Calu3 (cell line): Measurements from ENCODE around the gene HACD3. TPM values are rescaled to one million over a fixed set of nuclear protein-coding genes. Genes with fewer than 3 reads are reported as not detected.
"Not testable (repeated sequence)": the region's sequence is repeated elsewhere in the genome, so short reads cannot be mapped to it uniquely, and the experiment has no call there.

ENCODE experiments used
- BruUV-seq: library from RNA; stranded (reverse); fragments of 400-500 nt; replicated peaks from 2 replicates; lab custom pipeline; 2021; lab: Mats Ljungman, UMichigan
- CTCF ChIA-PET: fragments of 300-600 bp; sonication (Branson Sonifier 250); formaldehyde crosslinking; loops from one replicate; lab custom pipeline; 2022; ENCODE audit warnings: antibody characterized with exemption; lab: Charles Lee
- DNase-seq: peaks from one replicate; pipeline ENCODE4 v3.0.0; 2022
- H3K27ac Mint-ChIP-seq: one replicate; pipeline ENCODE4 v1.8.0; 2022; ENCODE audit warnings: mixed read lengths; ENCODE audit not compliant: unreplicated experiment
- H3K27me3 Mint-ChIP-seq: one replicate; pipeline ENCODE4 v1.8.0; 2022; ENCODE audit warnings: mixed read lengths; ENCODE audit not compliant: unreplicated experiment
- H3K36me3 Mint-ChIP-seq: one replicate; pipeline ENCODE4 v1.8.0; 2022; ENCODE audit warnings: mild to moderate bottlenecking, moderate library complexity, mixed read lengths; ENCODE audit not compliant: insufficient read depth, unreplicated experiment
- H3K4me1 Mint-ChIP-seq: one replicate; pipeline ENCODE4 v1.8.0; 2022; ENCODE audit warnings: mild to moderate bottlenecking, low read depth, mixed read lengths; ENCODE audit not compliant: unreplicated experiment
- H3K4me3 Mint-ChIP-seq: one replicate; pipeline ENCODE4 v1.8.0; 2022; ENCODE audit warnings: mild to moderate bottlenecking, low read depth, moderate library complexity, mixed read lengths; ENCODE audit not compliant: unreplicated experiment
- H3K9me3 Mint-ChIP-seq: one replicate; pipeline ENCODE4 v1.8.0; 2022; ENCODE audit warnings: low read depth, mixed read lengths; ENCODE audit not compliant: unreplicated experiment
- CTCF ChIP-seq: fragments of 200-600 bp; IDR thresholded peaks from one replicate; pipeline ENCODE4 v1.8.0; 2022; ENCODE audit warnings: antibody characterized with exemption; ENCODE audit not compliant: unreplicated experiment
- intact Hi-C: fragments of 100-400 bp; cut with micrococcal nuclease; formaldehyde crosslinking; loops from one replicate; pipeline ENCODE4 v1.10.0; 2022; ENCODE audit not compliant: unreplicated experiment
- total RNA-seq: library from RNA; stranded (reverse); gene quantifications from 2 replicates; pipeline ENCODE4 v1.2.3, GENCODE V29; 2022

Gene HACD3
- total RNA-seq, 1 experiment from 2014 or later = 135 TPM

- peak overlapping the region; percentile 90 for H3K27ac Mint-ChIP-seq
- no peak for TF ChIP-seq CTCF
- H3K9me3 Mint-ChIP-seq = no peaks in the 10 kb centered on the region
- H3K36me3 Mint-ChIP-seq = peaks cover 27% of the 10 kb centered on the region
- CTCF ChIA-PET = interaction anchor here (1.7 kb wide), 1 partner anchor 212 kb away, joined by 3 read pairs; no protein-coding TSS in a partner anchor
- BruUV-seq = no TSS peak
- no peaks in the 10 kb centered on the region for H3K27me3 Mint-ChIP-seq
- peak overlapping the region; percentile 78 for H3K4me3 Mint-ChIP-seq
- DNase-seq = peak; percentile 9
- peaks cover 11% of the 10 kb centered on the region for H3K4me1 Mint-ChIP-seq
- intact Hi-C loops = no loop called here
Measured at GRCh38 chr15:65611888-65612615, 81.8 kb downstream of the HACD3 start.

- no peak for TF ChIP-seq CTCF
- no peak overlapping the region for H3K27ac Mint-ChIP-seq
- no peaks in the 10 kb centered on the region for H3K9me3 Mint-ChIP-seq
- H3K4me3 Mint-ChIP-seq = peak overlapping the region; percentile 78
- H3K4me1 Mint-ChIP-seq = peaks cover 11% of the 10 kb centered on the region
- BruUV-seq = no TSS peak
- H3K27me3 Mint-ChIP-seq = no peaks in the 10 kb centered on the region
- DNase-seq = no peak
- H3K36me3 Mint-ChIP-seq = peaks cover 27% of the 10 kb centered on the region
- intact Hi-C loops = no loop called here
- CTCF ChIA-PET = interaction anchor here (1.7 kb wide), 1 partner anchor 212 kb away, joined by 3 read pairs; no protein-coding TSS in a partner anchor
Measured at GRCh38 chr15:65612616-65612946, 82.3 kb downstream of the HACD3 start.

GRCh38 chr15:65612949-65613744, 82.9 kb downstream of the HACD3 start:
- intact Hi-C loops = loop anchor here (1.0 kb wide), 1 partner anchor 20 kb away; no protein-coding TSS in a partner anchor
- no peak overlapping the region for H3K4me3 Mint-ChIP-seq
- peaks cover 11% of the 10 kb centered on the region for H3K4me1 Mint-ChIP-seq
- peaks cover 27% of the 10 kb centered on the region for H3K36me3 Mint-ChIP-seq
- H3K9me3 Mint-ChIP-seq = no peaks in the 10 kb centered on the region
- CTCF ChIA-PET = interaction anchor here (1.7 kb wide), 1 partner anchor 211 kb away, joined by 3 read pairs; no protein-coding TSS in a partner anchor
- no TSS peak for BruUV-seq
- no peak for DNase-seq
- H3K27ac Mint-ChIP-seq = no peak overlapping the region
- H3K27me3 Mint-ChIP-seq = no peaks in the 10 kb centered on the region
- TF ChIP-seq CTCF = no peak

GRCh38 chr15:65615887-65616286, 85.6 kb downstream of the HACD3 start:
- intact Hi-C loops, DNase-seq, H3K27me3 Mint-ChIP-seq, BruUV-seq, H3K4me3 Mint-ChIP-seq, CTCF ChIA-PET, H3K9me3 Mint-ChIP-seq, H3K27ac Mint-ChIP-seq: not testable (repeated sequence)
- H3K4me1 Mint-ChIP-seq = peaks cover 11% of the 10 kb centered on the region
- H3K36me3 Mint-ChIP-seq = peaks cover 13% of the 10 kb centered on the region
